Choroid plexus epithelial cell (primary cell): ENCODE data around the gene COL4A2.
A peak's percentile ranks its signal among the peaks of the same experiment; 100 is the strongest.

ENCODE experiments used
- DNase-seq: peaks from one replicate; pipeline ENCODE4 v3.0.0-alpha.2; 2010; ENCODE audit warnings: low read depth
- H3K4me3 ChIP-seq: 2 replicates; pipeline ENCODE4 v1.5.1; 2011; ENCODE audit warnings: low read depth, mild to moderate bottlenecking, control low read depth, low read length, moderate library complexity
- TF ChIP-seq, protein P1 (sequence below): conservative IDR thresholded peaks from 2 replicates; pipeline ENCODE4 v1.5.1; 2011; ENCODE audit warnings: low read depth, mild to moderate bottlenecking, control low read depth, inconsistent platforms, low read length, moderate library complexity

COL4A2 gene

DNA sequence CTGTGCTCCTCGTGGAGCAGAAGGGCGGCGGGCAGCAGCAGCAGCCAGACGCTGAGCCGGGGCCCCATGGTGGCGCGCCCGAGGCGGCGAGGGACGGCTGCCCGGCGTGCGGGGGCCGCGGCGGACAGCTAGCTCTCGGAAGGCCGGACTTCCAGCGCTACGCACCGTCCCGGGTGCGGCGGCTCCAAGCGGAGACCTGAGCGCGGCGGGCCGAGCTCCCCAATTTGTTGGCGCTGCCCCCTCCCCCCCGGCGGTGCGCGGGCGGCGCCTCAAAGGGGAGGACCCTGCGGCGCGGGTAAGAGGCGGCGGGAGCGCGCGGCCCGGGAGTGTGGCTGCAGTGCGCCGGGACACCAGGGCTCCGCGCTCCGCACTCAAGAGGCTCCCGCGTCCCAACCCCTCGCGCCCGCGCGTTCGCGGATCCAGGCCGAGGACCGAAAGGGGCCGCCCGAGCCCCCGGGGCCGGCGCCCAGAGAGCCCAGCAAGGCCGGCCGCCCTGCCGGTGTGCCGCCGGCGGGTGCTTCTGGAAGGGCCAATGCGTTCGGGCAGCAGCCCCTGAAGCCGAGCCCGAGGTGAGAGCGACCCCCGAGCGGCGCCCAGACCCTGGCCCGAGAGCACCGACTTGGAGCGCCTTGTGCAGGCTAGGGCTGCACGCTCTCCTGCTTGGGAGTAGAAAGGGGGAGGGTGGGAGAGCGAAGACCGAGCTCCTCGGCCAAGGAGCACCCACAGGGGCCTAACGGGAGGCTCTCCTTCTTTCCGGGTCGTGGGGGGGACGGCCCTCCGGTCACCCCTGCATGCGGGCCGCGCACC, at the start of gene COL4A2, which contains the start of gene COL4A1:
COL4A2 (plus strand) TSS at position 325 of the 807 bp plus-strand sequence. CDS start 620 bp downstream, outside the sequence.
COL4A1 (minus strand) TSS at position 198 of the 807 bp plus-strand sequence; CDS start at position 68, 130 bp downstream.
- TF ChIP-seq, protein P1, sequence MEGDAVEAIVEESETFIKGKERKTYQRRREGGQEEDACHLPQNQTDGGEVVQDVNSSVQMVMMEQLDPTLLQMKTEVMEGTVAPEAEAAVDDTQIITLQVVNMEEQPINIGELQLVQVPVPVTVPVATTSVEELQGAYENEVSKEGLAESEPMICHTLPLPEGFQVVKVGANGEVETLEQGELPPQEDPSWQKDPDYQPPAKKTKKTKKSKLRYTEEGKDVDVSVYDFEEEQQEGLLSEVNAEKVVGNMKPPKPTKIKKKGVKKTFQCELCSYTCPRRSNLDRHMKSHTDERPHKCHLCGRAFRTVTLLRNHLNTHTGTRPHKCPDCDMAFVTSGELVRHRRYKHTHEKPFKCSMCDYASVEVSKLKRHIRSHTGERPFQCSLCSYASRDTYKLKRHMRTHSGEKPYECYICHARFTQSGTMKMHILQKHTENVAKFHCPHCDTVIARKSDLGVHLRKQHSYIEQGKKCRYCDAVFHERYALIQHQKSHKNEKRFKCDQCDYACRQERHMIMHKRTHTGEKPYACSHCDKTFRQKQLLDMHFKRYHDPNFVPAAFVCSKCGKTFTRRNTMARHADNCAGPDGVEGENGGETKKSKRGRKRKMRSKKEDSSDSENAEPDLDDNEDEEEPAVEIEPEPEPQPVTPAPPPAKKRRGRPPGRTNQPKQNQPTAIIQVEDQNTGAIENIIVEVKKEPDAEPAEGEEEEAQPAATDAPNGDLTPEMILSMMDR: no peak
- H3K4me3 ChIP-seq: peak within 1 kb of the TSS; percentile 68
- peak; percentile 88 for DNase-seq

DNA sequence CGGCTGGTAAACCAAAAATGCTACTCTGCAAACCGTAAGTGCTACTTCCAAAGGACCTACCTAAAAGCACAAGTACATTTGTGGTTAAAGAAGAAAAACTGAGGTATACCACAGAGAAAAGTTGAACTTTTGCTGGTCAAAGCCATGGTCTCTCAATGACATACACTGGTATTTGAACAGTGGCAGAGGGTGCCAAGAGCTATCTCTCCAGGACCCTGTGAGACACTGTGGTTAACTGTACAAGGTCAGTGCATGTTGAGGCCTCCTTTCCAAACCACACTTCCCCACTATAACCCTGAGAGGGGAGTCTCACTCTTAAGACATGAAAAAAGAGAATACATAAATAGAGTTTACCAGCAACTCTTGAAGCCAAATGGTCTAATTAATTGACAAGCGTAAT, 49.7 kb upstream of the COL4A2 start:
- no peak overlapping the region for H3K4me3 ChIP-seq
- no peak for DNase-seq
- TF ChIP-seq, protein P1: no peak

DNA sequence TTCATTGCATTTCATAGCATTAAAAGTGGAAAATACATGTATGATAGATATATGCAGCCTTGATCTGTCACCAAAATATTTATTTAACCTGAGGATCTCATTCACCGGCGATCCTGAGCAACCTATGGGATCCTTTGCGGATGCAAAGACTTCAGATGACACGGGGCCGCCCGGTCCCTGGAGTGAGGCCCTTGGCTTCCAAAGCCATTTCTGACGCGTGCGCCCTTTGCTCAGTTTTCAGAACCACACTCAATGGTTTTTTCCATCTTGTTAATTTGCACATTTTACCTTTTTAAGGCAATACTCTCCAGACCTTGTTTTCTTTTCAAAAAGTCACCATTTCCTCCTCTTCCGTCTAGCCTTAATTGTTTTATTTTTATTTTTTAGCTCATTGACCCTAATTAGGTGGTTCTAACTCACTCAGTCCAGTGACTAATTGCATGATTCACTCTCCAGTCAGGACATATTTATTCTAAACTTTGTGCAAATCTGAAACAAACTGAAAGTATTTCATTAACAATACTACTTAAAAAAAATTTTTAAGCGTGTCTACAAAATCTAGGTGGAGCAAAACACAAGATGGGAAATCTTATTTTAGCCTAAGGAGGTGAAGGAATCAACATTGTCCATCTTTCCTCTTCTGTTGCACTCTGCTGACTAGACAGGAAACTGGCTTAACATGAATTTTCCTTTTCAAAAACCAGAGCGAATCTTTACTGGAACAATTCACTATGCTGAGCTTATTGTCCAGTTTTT, 48.0 kb upstream of the COL4A2 start:
- TF ChIP-seq, protein P1: no peak
- H3K4me3 ChIP-seq: no peak overlapping the region
- no peak for DNase-seq

DNA sequence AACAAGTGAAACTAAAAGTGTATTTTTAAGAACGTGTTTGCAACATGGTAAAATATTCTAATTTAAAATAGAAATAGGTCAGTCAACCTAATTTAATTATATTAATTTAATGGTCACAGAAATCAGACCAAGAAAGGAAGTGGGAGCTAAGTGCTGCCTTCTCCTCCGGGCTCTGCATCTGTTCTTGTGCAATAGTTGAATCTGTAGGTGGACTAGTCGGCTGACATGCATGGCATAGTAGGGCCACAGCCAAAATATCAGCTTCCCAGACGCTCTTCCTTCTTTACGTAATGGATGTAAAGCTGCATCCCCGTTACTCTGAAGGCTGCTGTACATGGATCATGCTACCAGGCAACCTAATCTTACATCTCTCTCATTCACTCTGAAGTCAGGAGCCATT, 47.4 kb upstream of the COL4A2 start:
- TF ChIP-seq, protein P1: no peak
- H3K4me3 ChIP-seq: no peak overlapping the region
- DNase-seq: no peak

DNA sequence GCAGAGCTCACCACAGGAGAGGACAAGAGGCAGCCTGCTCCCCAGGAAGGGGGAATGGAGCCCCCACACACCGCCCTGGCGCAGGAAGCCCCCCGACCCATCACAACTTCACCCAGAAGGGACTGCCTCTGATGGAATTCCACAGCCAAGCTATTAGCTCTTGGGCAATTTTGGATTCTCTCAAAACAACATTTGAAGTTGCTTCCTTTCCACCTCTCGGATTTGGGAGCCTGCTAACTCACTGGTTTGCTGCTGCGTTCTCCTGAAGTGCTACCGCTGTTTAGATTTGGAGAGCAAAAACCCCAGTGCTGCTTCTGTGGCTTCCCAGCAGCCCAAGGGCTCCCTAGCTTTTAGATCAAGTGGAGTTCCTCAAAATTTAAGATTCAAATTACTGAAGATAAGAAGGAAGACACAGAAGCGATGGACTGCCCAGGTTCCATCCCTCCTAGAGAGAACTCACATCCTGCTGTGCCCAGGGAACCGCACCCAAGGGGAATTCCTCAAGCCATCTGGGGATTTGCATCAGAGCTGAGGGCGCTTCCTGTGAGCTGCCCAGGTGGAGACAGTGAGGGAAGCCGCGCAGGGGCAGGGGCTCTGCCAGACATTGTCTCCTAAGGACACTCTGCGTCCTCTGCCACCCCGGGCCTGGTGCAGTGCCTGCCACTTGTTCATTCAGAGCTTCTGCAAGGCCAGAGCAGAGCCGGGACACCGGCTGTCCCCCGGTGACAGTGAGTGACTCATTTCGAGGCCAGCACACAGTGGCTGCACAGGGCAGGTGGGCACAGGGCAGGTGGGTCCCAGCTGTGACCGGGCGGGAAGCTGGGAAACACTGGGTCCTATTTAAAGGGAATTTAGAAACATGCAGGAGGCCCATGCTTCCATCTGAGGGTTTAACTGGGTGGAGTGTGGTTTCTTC, 45.7 kb upstream of the COL4A2 start:
- H3K4me3 ChIP-seq: no peak overlapping the region
- TF ChIP-seq, protein P1: no peak
- DNase-seq: no peak

DNA sequence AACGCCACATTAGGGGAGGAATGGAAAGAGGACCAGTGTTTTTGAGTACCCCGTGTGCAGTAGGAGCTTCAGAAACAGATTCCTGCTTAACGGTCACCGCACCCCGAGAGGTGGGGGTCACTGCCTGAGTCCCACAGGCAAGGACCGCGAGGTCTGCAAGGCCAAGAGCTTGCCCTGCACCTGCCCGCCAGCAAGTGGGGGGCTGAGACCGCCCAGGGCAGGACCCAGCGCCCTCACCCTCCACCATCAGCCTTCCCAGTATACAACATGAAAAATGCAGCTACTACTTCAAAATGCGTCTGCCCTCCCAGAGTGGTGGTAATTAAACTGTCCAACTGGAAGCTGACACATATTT, 45.0 kb upstream of the COL4A2 start:
- no peak for DNase-seq
- TF ChIP-seq, protein P1: no peak
- H3K4me3 ChIP-seq: no peak overlapping the region
